Ramos (cell line): ENCODE data around the gene TMED4.

Source experiments
- in situ Hi-C: fragments of 300-500 bp; cut with MboI; formaldehyde crosslinking; loops from one replicate; pipeline ENCODE4 v1.14.3; 2022; ENCODE audit warnings: low sequenced_read_pairs; ENCODE audit not compliant: unreplicated experiment

TMED4 gene

GRCh38 chr7:44608916-44609648 is 27.1 kb upstream of the TMED4 start:
- in situ Hi-C loops, result no loop called here

GRCh38 chr7:44607141-44608068 is 25.4 kb upstream of the TMED4 start:
- in situ Hi-C loops, result no loop called here

GRCh38 chr7:44606341-44607140 is 24.5 kb upstream of the TMED4 start, which contains the start of gene OGDH:
Gene OGDH (plus strand): TSS chr7:44606627. CDS start chr7:44624344, 17,717 bp downstream.
- in situ Hi-C loops, result no loop called here

- in situ Hi-C loops, result no loop called here
Observed at GRCh38 chr7:44604941-44605340, 22.9 kb upstream of the TMED4 start.

- in situ Hi-C loops, result no loop called here
Observed at GRCh38 chr7:44603193-44603592, 21.2 kb upstream of the TMED4 start.

GRCh38 chr7:44602576-44602910 is 20.5 kb upstream of the TMED4 start:
- in situ Hi-C loops, result no loop called here

GRCh38 chr7:44599222-44599621 is 17.2 kb upstream of the TMED4 start:
- in situ Hi-C loops, result loop anchor here (10.0 kb wide), 1 partner anchor 536 kb away; no protein-coding TSS in a partner anchor

- in situ Hi-C loops, result loop anchor here (10.0 kb wide), 1 partner anchor 538 kb away; no protein-coding TSS in a partner anchor
Observed at GRCh38 chr7:44597181-44597580, 15.2 kb upstream of the TMED4 start.

GRCh38 chr7:44595934-44596635 is 14.1 kb upstream of the TMED4 start:
- in situ Hi-C loops, result loop anchor here (10.0 kb wide), 1 partner anchor 539 kb away; no protein-coding TSS in a partner anchor

- in situ Hi-C loops, result loop anchor here (10.0 kb wide), 1 partner anchor 544 kb away; no protein-coding TSS in a partner anchor
Observed at GRCh38 chr7:44590910-44591309, 8.9 kb upstream of the TMED4 start.

GRCh38 chr7:44587843-44588711 is 6.0 kb upstream of the TMED4 start:
- in situ Hi-C loops, result loop anchor here (5.0 to 10.0 kb wide), 2 partner anchors 259 to 337 kb away; partner anchors contain the start of gene H2AZ2

- in situ Hi-C loops, result loop anchor here (10.0 kb wide), 1 partner anchor 341 kb away; no protein-coding TSS in a partner anchor
Observed at GRCh38 chr7:44583146-44583865, 1.3 kb upstream of the TMED4 start.

GRCh38 chr7:44580945-44581878 is 819 bp downstream of the TMED4 start:
- in situ Hi-C loops, result loop anchor here (10.0 kb wide), 1 partner anchor 344 kb away; no protein-coding TSS in a partner anchor

GRCh38 chr7:44576228-44576627 is 5.8 kb downstream of the TMED4 start:
- in situ Hi-C loops, result no loop called here

GRCh38 chr7:44575054-44575453 is 7.0 kb downstream of the TMED4 start:
- in situ Hi-C loops, result no loop called here

- in situ Hi-C loops, result no loop called here
Observed at GRCh38 chr7:44574287-44574872, 7.7 kb downstream of the TMED4 start.
